MCF 10A (cell line): ENCODE data around the gene CRYBG2. TPM values are rescaled to one million over a fixed set of nuclear protein-coding genes. Genes with fewer than 3 reads are reported as not detected.

Source experiments
- BruUV-seq: library from RNA; stranded (reverse); fragments of 400-500 nt; replicated peaks from 2 replicates; lab custom pipeline; 2021; lab: Mats Ljungman, UMichigan
- CTCF ChIA-PET: fragments of 300-600 bp; sonication (Branson Sonifier 250); formaldehyde crosslinking; extraction: SDS; loops from one replicate; lab custom pipeline; 2021; ENCODE audit warnings: antibody characterized with exemption, inconsistent platforms; lab: Yijun Ruan, JAX
- POLR2A ChIA-PET: fragments of 300-600, 350-650 bp; sonication (Branson Sonifier 250); formaldehyde crosslinking; extraction: SDS; loops from one replicate; lab custom pipeline; 2020; ENCODE audit warnings: antibody characterized with exemption, inconsistent platforms; lab: Yijun Ruan, JAX
- DNase-seq: peaks from one replicate; pipeline ENCODE4 v3.0.0-alpha.2; 2018; ENCODE audit not compliant: unreplicated experiment
- H3K27ac Mint-ChIP-seq: one replicate; pipeline ENCODE4 v1.8.0; 2022; ENCODE audit warnings: mild to moderate bottlenecking, low read depth, mixed read lengths; ENCODE audit not compliant: unreplicated experiment
- H3K27me3 Mint-ChIP-seq: one replicate; pipeline ENCODE4 v1.8.0; 2022; ENCODE audit warnings: mixed read lengths; ENCODE audit not compliant: insufficient read depth, unreplicated experiment
- H3K36me3 Mint-ChIP-seq: one replicate; pipeline ENCODE4 v1.8.0; 2022; ENCODE audit warnings: mild to moderate bottlenecking, moderate library complexity, mixed read lengths; ENCODE audit not compliant: insufficient read depth, unreplicated experiment
- H3K4me1 Mint-ChIP-seq: one replicate; pipeline ENCODE4 v1.8.0; 2022; ENCODE audit warnings: mixed read lengths; ENCODE audit not compliant: insufficient read depth, unreplicated experiment
- H3K4me3 Mint-ChIP-seq: one replicate; pipeline ENCODE4 v1.8.0; 2022; ENCODE audit warnings: mild to moderate bottlenecking, moderate library complexity, mixed read lengths; ENCODE audit not compliant: unreplicated experiment
- H3K9me3 Mint-ChIP-seq: one replicate; pipeline ENCODE4 v1.8.0; 2022; ENCODE audit warnings: mixed read lengths; ENCODE audit not compliant: unreplicated experiment
- intact Hi-C: fragments of 100-400 bp; cut with micrococcal nuclease; formaldehyde crosslinking; loops from 2 replicates; pipeline ENCODE4 v1.14.1; 2022
- total RNA-seq: library from RNA; stranded (reverse); gene quantifications from 2 replicates; pipeline ENCODE4 v1.2.3, GENCODE V29; 2022
- TF ChIP-seq, protein P1 (sequence below): fragments of 200-600 bp; IDR thresholded peaks from one replicate; pipeline ENCODE4 v1.8.0; 2022; ENCODE audit warnings: antibody characterized with exemption, mild to moderate bottlenecking; ENCODE audit not compliant: unreplicated experiment

The CRYBG2 gene
- total RNA-seq, 1 experiment from 2014 or later, result 8.6 TPM

DNA sequence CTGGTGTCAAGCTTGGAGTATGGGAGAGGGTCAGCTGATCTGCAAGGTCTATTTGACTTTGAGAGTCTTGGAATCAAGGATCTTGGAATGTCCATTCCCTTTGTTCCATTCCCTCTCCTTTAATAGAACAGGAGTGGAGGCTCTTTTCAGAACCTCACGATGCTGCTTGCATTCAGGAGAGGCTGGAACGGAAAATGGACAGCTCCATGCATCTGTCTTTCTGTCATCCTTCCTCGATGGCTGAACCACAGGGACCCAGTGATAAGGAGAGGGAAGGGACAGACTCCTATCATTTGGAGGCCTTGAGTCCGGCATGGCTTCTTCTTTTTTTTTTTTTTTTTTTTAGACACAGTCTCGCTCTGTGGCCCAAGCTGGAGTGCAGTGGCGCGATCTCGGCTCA, 41.8 kb upstream of the CRYBG2 start:
- Mint-ChIP-seq H3K27me3 (no peaks in the 10 kb centered on the region), H3K4me3 (no peak overlapping the region), H3K4me1 (peaks cover 6% of the 10 kb centered on the region), H3K36me3 (no peaks in the 10 kb centered on the region), H3K27ac (no peak overlapping the region), H3K9me3 (no peaks in the 10 kb centered on the region)
- CTCF ChIA-PET, result interaction anchor here (0.6 to 3.7 kb wide), 9 partner anchors 17 to 412 kb away, joined by 3 to 16 read pairs (median 3); no protein-coding TSS in a partner anchor
- DNase-seq, result no peak
- POLR2A ChIA-PET, result interaction anchor here (0.7 kb wide), 1 partner anchor 59 kb away, joined by 3 read pairs; no protein-coding TSS in a partner anchor
- no TSS peak for BruUV-seq
- intact Hi-C loops, result no loop called here
- TF ChIP-seq, protein P1, sequence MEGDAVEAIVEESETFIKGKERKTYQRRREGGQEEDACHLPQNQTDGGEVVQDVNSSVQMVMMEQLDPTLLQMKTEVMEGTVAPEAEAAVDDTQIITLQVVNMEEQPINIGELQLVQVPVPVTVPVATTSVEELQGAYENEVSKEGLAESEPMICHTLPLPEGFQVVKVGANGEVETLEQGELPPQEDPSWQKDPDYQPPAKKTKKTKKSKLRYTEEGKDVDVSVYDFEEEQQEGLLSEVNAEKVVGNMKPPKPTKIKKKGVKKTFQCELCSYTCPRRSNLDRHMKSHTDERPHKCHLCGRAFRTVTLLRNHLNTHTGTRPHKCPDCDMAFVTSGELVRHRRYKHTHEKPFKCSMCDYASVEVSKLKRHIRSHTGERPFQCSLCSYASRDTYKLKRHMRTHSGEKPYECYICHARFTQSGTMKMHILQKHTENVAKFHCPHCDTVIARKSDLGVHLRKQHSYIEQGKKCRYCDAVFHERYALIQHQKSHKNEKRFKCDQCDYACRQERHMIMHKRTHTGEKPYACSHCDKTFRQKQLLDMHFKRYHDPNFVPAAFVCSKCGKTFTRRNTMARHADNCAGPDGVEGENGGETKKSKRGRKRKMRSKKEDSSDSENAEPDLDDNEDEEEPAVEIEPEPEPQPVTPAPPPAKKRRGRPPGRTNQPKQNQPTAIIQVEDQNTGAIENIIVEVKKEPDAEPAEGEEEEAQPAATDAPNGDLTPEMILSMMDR, result no peak

DNA sequence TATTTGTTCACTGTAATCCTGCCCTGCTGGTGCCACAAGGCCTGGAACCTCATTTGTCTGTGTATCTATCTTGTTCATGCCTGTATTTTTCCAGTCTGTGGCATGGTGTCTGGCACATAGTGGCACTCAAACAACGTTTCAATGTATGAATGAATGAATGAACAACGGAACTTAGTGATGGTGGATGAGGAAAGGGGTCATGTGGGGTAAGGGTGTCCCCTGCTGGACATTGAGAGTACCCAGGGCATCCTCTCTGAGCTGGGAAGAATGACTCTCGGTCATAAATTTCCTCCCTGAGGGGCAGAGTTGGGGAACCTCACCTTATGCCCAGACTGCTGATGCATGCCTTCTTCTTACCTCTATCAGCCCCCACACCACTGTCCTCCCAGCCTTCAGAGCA, 37.5 kb upstream of the CRYBG2 start:
- H3K36me3 Mint-ChIP-seq, result no peaks in the 10 kb centered on the region
- DNase-seq, result peak; percentile 78
- intact Hi-C loops, result loop anchor here (1.0 to 5.0 kb wide), 6 partner anchors 70 to 354 kb away; partner anchors contain the start of genes C1orf232 and ZNF593
- H3K27ac Mint-ChIP-seq, result no peak overlapping the region
- H3K4me3 Mint-ChIP-seq, result no peak overlapping the region
- TF ChIP-seq, protein P1, result peak; percentile 91
- BruUV-seq, result no TSS peak
- no peaks in the 10 kb centered on the region for H3K27me3 Mint-ChIP-seq
- ChIA-PET POLR2A (interaction anchor here (0.6 to 1.7 kb wide), 4 partner anchors 14 to 214 kb away, joined by 3 to 10 read pairs (median 4); partner anchors contain the start of gene CNKSR1), CTCF (interaction anchor here (0.5 to 2.7 kb wide), 13 partner anchors 9 to 269 kb away, joined by 3 to 14 read pairs (median 5); no protein-coding TSS in a partner anchor)
- H3K9me3 Mint-ChIP-seq, result no peaks in the 10 kb centered on the region
- peaks cover 14% of the 10 kb centered on the region for H3K4me1 Mint-ChIP-seq

DNA sequence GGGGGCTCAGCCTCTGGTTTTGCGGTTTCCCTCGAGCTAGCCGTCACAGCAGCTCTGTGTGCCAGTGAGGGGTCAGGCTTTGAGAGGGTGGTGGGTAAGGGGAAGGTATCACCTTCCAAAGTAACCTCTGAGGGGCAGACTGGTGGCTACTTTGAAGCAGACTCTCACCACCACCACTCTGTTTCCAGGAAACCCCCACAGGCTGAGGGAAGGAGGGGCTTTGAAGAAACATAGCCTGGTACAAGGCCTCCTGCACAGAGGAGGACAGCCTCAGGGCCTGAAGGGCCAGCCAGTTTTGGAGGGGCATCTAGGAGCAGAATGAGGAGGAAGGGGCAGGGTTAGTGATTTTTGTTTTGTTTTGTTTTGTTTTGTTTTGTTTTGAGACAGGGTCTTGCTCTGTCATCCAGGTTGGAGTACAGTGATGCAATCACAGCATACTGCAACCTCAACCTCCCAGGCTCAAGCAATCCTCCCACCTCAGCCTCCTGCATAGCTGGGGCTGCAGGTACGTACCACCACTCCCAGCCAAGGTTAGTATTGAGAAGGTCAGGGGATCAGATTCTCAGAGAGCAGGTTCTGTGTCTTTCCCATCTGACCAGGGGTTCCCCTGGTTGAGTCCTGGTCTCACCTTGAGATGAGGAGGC, 35.8 kb upstream of the CRYBG2 start:
- no TSS peak for BruUV-seq
- intact Hi-C loops, result loop anchor here (5.0 kb wide), 2 partner anchors 222 to 352 kb away; partner anchors contain the start of genes C1orf232 and ZNF593
- peaks cover 14% of the 10 kb centered on the region for H3K4me1 Mint-ChIP-seq
- DNase-seq, result no peak
- POLR2A ChIA-PET, result interaction anchor here (3.6 kb wide), 1 partner anchor 11 kb away, joined by 12 read pairs; no protein-coding TSS in a partner anchor
- TF ChIP-seq, protein P1, result no peak
- no peak overlapping the region for H3K4me3 Mint-ChIP-seq
- H3K27me3 Mint-ChIP-seq, result no peaks in the 10 kb centered on the region
- no peak overlapping the region for H3K27ac Mint-ChIP-seq
- H3K9me3 Mint-ChIP-seq, result no peaks in the 10 kb centered on the region
- CTCF ChIA-PET, result interaction anchor here (0.6 to 2.7 kb wide), 6 partner anchors 12 to 280 kb away, joined by 3 to 14 read pairs (median 4); no protein-coding TSS in a partner anchor
- no peaks in the 10 kb centered on the region for H3K36me3 Mint-ChIP-seq

DNA sequence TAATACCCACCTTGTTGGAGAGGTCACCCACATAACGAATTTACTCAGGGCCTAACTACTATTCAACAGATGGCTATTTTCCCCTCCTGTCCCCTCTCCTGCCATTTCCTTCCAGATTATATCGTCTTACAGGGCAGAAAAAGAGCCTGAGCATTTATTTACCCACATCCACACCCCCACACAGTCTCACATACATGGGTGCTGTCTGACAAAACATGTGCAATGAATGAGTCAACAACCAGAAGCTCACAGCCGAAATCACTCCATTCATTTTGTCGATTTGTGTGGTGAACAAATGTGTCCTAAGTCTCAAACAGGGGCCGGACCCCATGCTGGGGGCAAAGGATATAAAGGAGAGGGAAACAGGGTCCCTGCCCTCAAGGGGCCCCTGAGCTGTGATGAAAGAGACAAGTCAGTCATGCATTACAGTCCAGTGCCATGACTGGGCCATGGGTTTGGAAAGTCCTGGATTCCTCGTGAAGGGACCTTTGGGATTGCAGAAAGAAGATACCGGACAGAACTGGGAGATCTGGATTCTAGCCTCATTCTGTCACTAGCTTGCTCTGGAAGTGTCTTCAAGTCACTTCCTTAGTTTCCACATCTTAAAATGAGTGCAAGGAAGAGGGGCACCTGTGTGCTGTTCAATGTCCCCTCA, 35.0 kb upstream of the CRYBG2 start:
- ChIA-PET CTCF (interaction anchor here (0.6 to 1.6 kb wide), 6 partner anchors 13 to 279 kb away, joined by 3 to 5 read pairs (median 4); no protein-coding TSS in a partner anchor), POLR2A (interaction anchor here (3.6 kb wide), 1 partner anchor 11 kb away, joined by 12 read pairs; no protein-coding TSS in a partner anchor)
- Mint-ChIP-seq H3K27me3 (no peaks in the 10 kb centered on the region), H3K27ac (no peak overlapping the region), H3K9me3 (no peaks in the 10 kb centered on the region), H3K36me3 (no peaks in the 10 kb centered on the region), H3K4me1 (peaks cover 14% of the 10 kb centered on the region), H3K4me3 (no peak overlapping the region)
- intact Hi-C loops, result no loop called here
- no TSS peak for BruUV-seq
- TF ChIP-seq, protein P1, result no peak
- DNase-seq, result no peak
